K562 (cell line): Measurements from ENCODE around the gene USP37. TPM values are rescaled to one million over a fixed set of nuclear protein-coding genes. Genes with fewer than 3 reads are reported as not detected.
A peak's percentile ranks its signal among the peaks of the same experiment; 100 is the strongest.

ENCODE experiments used
- ATAC-seq: fragments of 200-7000 bp; cut with Tn5 transposase; 3 replicates; pipeline ENCODE4 v1.9.1; 2020; ENCODE audit warnings: moderate library complexity
- BruUV-seq: library from RNA; stranded (reverse); fragments of 400-500 nt; replicated peaks from 2 replicates; lab custom pipeline; 2021; lab: Mats Ljungman, UMichigan
- CTCF ChIA-PET: fragments of 300-600 bp; formaldehyde crosslinking; extraction: SDS; loops from one replicate; lab custom pipeline; 2021; ENCODE audit warnings: low intra/inter-chr PET ratio; lab: Yijun Ruan, JAX
- POLR2A ChIA-PET: fragments of 300-600, 350-650 bp; sonication (Branson Sonifier 250); formaldehyde crosslinking; extraction: SDS; loops from one replicate; lab custom pipeline; 2021; ENCODE audit warnings: antibody characterized with exemption, inconsistent platforms; lab: Yijun Ruan, JAX
- DNase-seq, 4 experiments: peaks; one replicate each; pipeline versions ENCODE4 v3.0.0 to v3.0.0-alpha.2; 2011 to 2018; ENCODE audit warnings: low spot score in 3 of 4, mixed read lengths in 3 of 4; ENCODE audit errors: extremely low read depth in 1 of 4
- FAIRE-seq: peaks from 2 replicates; lab custom pipeline; 2011; peaks lifted over from hg19 to GRCh38; lab: Jason Lieb, UNC
- H2AFZ ChIP-seq: 2 replicates; pipeline ENCODE4 v1.6.0; 2011; ENCODE audit warnings: low read depth, low read length, control low read depth, inconsistent platforms
- H3K27ac ChIP-seq: fragments of 200-600 bp; 3 replicates; pipeline ENCODE4 v1.8.0; 2011; ENCODE audit warnings: low read depth, mild to moderate bottlenecking, control low read depth, inconsistent platforms, low read length, moderate library complexity, mixed read lengths; ENCODE audit errors: extremely low read depth
- H3K27me3 ChIP-seq, 2 experiments: fragments of 300-600 bp in 1 of 2; 2 replicates in 1 of 2; 3 replicates in 1 of 2; pipeline versions ENCODE4 v1.6.0 to v1.8.0; 2011; ENCODE audit warnings: inconsistent platforms in 2 of 2, low read length in 2 of 2, mild to moderate bottlenecking in 1 of 2, mixed read lengths in 1 of 2, moderate library complexity in 1 of 2; ENCODE audit not compliant: control insufficient read depth in 2 of 2, insufficient read depth in 2 of 2
- H3K36me3 ChIP-seq: fragments of 300-600 bp; 3 replicates; pipeline ENCODE4 v1.8.0; 2011; ENCODE audit warnings: mild to moderate bottlenecking, low read length, inconsistent platforms; ENCODE audit not compliant: control insufficient read depth, insufficient read depth
- H3K4me1 ChIP-seq, 2 experiments: fragments of 200-600 bp in 1 of 2; replicated peaks in 1 of 2; 2 replicates in 1 of 2; 3 replicates in 1 of 2; pipeline versions ENCODE4 v1.5.1 to v1.8.0; 2011; ENCODE audit warnings: inconsistent platforms in 2 of 2, low read length in 2 of 2, mild to moderate bottlenecking in 1 of 2, mixed read lengths in 1 of 2, moderate library complexity in 1 of 2; ENCODE audit not compliant: control insufficient read depth in 2 of 2, insufficient read depth in 2 of 2
- H3K4me2 ChIP-seq: 2 replicates; pipeline ENCODE4 v1.6.1; 2011; ENCODE audit warnings: low read length, control low read depth, inconsistent platforms, mixed read lengths; ENCODE audit not compliant: insufficient read depth
- H3K4me3 ChIP-seq: fragments of 200-600 bp; sonication (generic), shearing (Covaris generic); 2 replicates; pipeline ENCODE4 v1.5.1; 2016; ENCODE audit warnings: control low read depth, inconsistent platforms
- H3K79me2 ChIP-seq: fragments of 200-600 bp; 3 replicates; pipeline ENCODE4 v1.8.0; 2011; ENCODE audit warnings: low read length, inconsistent platforms; ENCODE audit not compliant: control insufficient read depth, insufficient read depth
- H3K9ac ChIP-seq, 2 experiments: 2 replicates each; pipeline versions ENCODE4 v1.6.0 to v1.6.1; 2011; ENCODE audit warnings: low read depth in 2 of 2, low read length in 2 of 2, control low read depth in 1 of 2, inconsistent platforms in 1 of 2, mild to moderate bottlenecking in 1 of 2, mixed read lengths in 1 of 2; ENCODE audit not compliant: insufficient read depth in 1 of 2
- H3K9me1 ChIP-seq: one replicate; pipeline ENCODE4 v1.6.0; 2011; ENCODE audit warnings: inconsistent platforms, mild to moderate bottlenecking, low read length, moderate library complexity; ENCODE audit not compliant: control insufficient read depth, insufficient read depth
- H3K9me3 ChIP-seq: replicated peaks from 2 replicates; pipeline ENCODE4 v1.5.1; 2011; ENCODE audit warnings: low read depth, low read length, inconsistent platforms; ENCODE audit not compliant: control insufficient read depth, insufficient read depth
- H4K20me1 ChIP-seq: replicated peaks from 2 replicates; pipeline ENCODE4 v1.6.1; 2011; ENCODE audit warnings: low read length, inconsistent platforms, mixed read lengths; ENCODE audit not compliant: control insufficient read depth, insufficient read depth
- ADNP ChIP-seq: fragments of 200-800 bp; sonication (Bioruptor generic); IDR thresholded peaks from 2 replicates; pipeline ENCODE4 v1.6.1; 2016; ENCODE audit warnings: missing genetic modification characterization, missing compliant biosample characterization
- CBX5 ChIP-seq: IDR thresholded peaks from 2 replicates; pipeline ENCODE4 v1.6.1; 2014; ENCODE audit warnings: low read depth, borderline replicate concordance
- ELF4 ChIP-seq: fragments of 450-650 bp; formaldehyde crosslinking; IDR thresholded peaks from 2 replicates; pipeline ENCODE4 v1.4.0; 2022; ENCODE audit warnings: missing genetic modification characterization
- ESRRA ChIP-seq: fragments of 450-650 bp; IDR thresholded peaks from 2 replicates; pipeline ENCODE4 v1.6.1; 2014; ENCODE audit warnings: low read depth, mild to moderate bottlenecking, moderate library complexity, borderline replicate concordance
- ETV1 ChIP-seq: fragments of 450-650 bp; conservative IDR thresholded peaks from 2 replicates; pipeline ENCODE4 v1.6.1; 2016; ENCODE audit warnings: missing genetic modification characterization, control low read depth, low read depth, missing compliant biosample characterization
- FOXJ2 ChIP-seq: fragments of 200-800 bp; sonication (Bioruptor generic); IDR thresholded peaks from 2 replicates; pipeline ENCODE4 v1.6.1; 2016; ENCODE audit warnings: missing genetic modification characterization, missing compliant biosample characterization
- GABPB2 ChIP-seq: fragments of 250-450 bp; sonication (Bioruptor Pico); conservative IDR thresholded peaks from 2 replicates; pipeline ENCODE4 v1.5.1; 2021; ENCODE audit warnings: mild to moderate bottlenecking
- NR1H2 ChIP-seq: sonication (generic); formaldehyde crosslinking; IDR thresholded peaks from 2 replicates; pipeline ENCODE4 v1.4.0; 2020; ENCODE audit warnings: mild to moderate bottlenecking, missing genetic modification reagents
- TCF7L2 ChIP-seq: fragments of 150-350 bp; IDR thresholded peaks from 2 replicates; pipeline ENCODE4 v1.6.1; 2016; ENCODE audit warnings: low read depth, mild to moderate bottlenecking, low read length, moderate library complexity
- ZNF583 ChIP-seq: fragments of 250-450 bp; sonication (Bioruptor Pico); IDR thresholded peaks from 2 replicates; pipeline ENCODE4 v1.4.0; 2020
- WGBS: fragments of 100-300 bp; shearing (Covaris generic); methylation state at CpG from one replicate; pipeline ENCODE4 v1.1.6; 2016; ENCODE audit warnings: low coverage, mixed read lengths; ENCODE audit not compliant: insufficient coverage; ENCODE audit errors: missing lambda C conversion rate; 5-methylcytosine and 5-hydroxymethylcytosine counted together
- in situ Hi-C: fragments of 300-500 bp; cut with MboI; formaldehyde crosslinking; loops from 4 replicates; pipeline ENCODE4 v1.15.0; 2018; ENCODE audit warnings: inconsistent platforms, mixed read lengths
- intact Hi-C: fragments of 100-400 bp; cut with micrococcal nuclease; formaldehyde crosslinking; loops from 2 replicates; pipeline ENCODE4 v1.14.2; 2022
- polyA plus RNA-seq, 8 experiments: library from polyadenylated mRNA; depleted of rRNA in 4 of 8; stranded (reverse) in 5 of 8; unstranded in 3 of 8; fragments of >200 nt; fragmentation: Nextera tagmentation in 2 of 8; fragmentation: Illumina TruSeq in 1 of 8; extraction: Ambion mirVana in 2 of 8; extraction: Trizol in 1 of 8; gene quantifications; 2 replicates each; pipeline versions ENCODE4 v1.2.1 to v1.2.3, GENCODE V29; 2011 to 2014; ENCODE audit warnings: inconsistent platforms in 1 of 8, missing spikeins in 1 of 8
- total RNA-seq, 7 experiments: library from RNA; depleted of rRNA in 6 of 7; stranded (reverse); fragments of >200 nt in 6 of 7; fragmentation: Illumina TruSeq in 2 of 7; extraction: Trizol in 2 of 7; gene quantifications; 2 replicates each; pipeline versions ENCODE4 v1.2.1 to v1.2.3, GENCODE V29; 2011 to 2021; ENCODE audit warnings: low replicate concordance in 1 of 7
- TF ChIP-seq, protein P1 (sequence below), 2 experiments: fragments of 450-650 bp in 1 of 2; sonication (generic) in 1 of 2; formaldehyde crosslinking in 1 of 2; IDR thresholded peaks in 1 of 2; conservative IDR thresholded peaks in 1 of 2; 2 replicates each; pipeline versions ENCODE4 v1.6.1 to v1.8.1; 2016 to 2023; ENCODE audit warnings: mild to moderate bottlenecking in 2 of 2, moderate library complexity in 2 of 2, inconsistent platforms in 1 of 2, missing genetic modification reagents in 1 of 2
- TF ChIP-seq, protein P2 (sequence below): fragments of 250-450 bp; sonication (Bioruptor Pico); IDR thresholded peaks from 2 replicates; pipeline ENCODE4 v1.4.0; 2020; ENCODE audit warnings: mild to moderate bottlenecking, moderate library complexity
- TF ChIP-seq, protein P3 (sequence below): fragments of 450-650 bp; formaldehyde crosslinking; IDR thresholded peaks from 2 replicates; pipeline ENCODE4 v1.4.0; 2020; ENCODE audit warnings: mild to moderate bottlenecking

Gene USP37
- total and polyA plus RNA-seq, 9 of the 15 experiments (the other 6 are each of a cell fraction or from before 2014, with no cell fraction given) = 2.0 to 14.2 (median 8.5) TPM

DNA sequence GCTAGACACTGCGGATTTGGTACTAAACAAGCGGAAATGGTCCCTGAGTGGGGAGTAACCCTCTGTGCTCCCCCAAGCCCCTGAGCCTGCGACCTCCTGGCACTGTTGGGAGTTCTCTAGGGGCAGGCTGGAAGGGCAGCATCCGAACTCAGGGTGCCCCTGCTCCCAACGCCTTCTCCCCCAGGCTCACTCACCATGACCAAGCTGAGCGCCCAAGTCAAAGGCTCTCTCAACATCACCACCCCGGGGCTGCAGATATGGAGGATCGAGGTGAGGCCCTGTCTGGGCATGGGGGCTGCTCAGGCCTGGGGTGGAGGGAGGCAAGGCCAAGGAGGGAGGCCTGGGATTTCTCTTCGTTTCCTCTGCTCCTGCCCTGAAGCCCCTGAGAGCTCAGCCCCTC lies 144.6 kb downstream of the USP37 start:
- Histone ChIP-seq H3K4me3 (no peak overlapping the region), H3K9me3 (no peaks in the 10 kb centered on the region), H2AFZ (peak overlapping the region; percentile 45; the same call in 1 of the 2 replicates), H3K36me3 (no peaks in the 10 kb centered on the region), H3K79me2 (no peaks in the 10 kb centered on the region), H3K27me3 (no peaks in the 10 kb centered on the region), H4K20me1 (no peaks in the 10 kb centered on the region), H3K4me2 (no peak overlapping the region), H3K9me1 (no peaks in the 10 kb centered on the region), H3K4me1 (peaks cover 37 to 68% of the 10 kb centered on the region in 2 experiments; a peak in 4 of 5 replicates), H3K27ac (peak overlapping the region; percentile 72; the same call in 2 of the 3 replicates), H3K9ac (peak overlapping the region in 1 of 2 experiments; percentile 76; a peak in 2 of 4 replicates)
- DNase-seq (no peak), FAIRE-seq (no peak), ATAC-seq (no peak)
- POLR2A ChIA-PET = interaction anchor here (1.0 kb wide), 1 partner anchor 300 kb away, joined by 3 read pairs; no protein-coding TSS in a partner anchor
- intact Hi-C loops (no loop called here), in situ Hi-C loops (no loop called here)
- WGBS = 61% methylated on average over 5 of the region's 9 CpGs
- BruUV-seq = no TSS peak
- CTCF ChIA-PET = no interaction called here
- TF ChIP-seq, protein P1, sequence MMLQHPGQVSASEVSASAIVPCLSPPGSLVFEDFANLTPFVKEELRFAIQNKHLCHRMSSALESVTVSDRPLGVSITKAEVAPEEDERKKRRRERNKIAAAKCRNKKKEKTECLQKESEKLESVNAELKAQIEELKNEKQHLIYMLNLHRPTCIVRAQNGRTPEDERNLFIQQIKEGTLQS (IDR thresholded peaks at IDR 0.05) = no peak
- TF ChIP-seq, protein P1 (CRISPR knock-in tag; conservative IDR thresholded peaks at IDR 0.05) = no peak
- TF ChIP-seq FOXJ2 (tag) (no peak), ADNP (tag) (no peak), CBX5 (no peak), ESRRA (no peak), GABPB2 (no peak), NR1H2 (CRISPR knock-in tag) (no peak), ELF4 (no peak), ZNF583 (CRISPR knock-in tag) (no peak), ETV1 (tag) (no peak), TCF7L2 (no peak)
- TF ChIP-seq, protein P2, sequence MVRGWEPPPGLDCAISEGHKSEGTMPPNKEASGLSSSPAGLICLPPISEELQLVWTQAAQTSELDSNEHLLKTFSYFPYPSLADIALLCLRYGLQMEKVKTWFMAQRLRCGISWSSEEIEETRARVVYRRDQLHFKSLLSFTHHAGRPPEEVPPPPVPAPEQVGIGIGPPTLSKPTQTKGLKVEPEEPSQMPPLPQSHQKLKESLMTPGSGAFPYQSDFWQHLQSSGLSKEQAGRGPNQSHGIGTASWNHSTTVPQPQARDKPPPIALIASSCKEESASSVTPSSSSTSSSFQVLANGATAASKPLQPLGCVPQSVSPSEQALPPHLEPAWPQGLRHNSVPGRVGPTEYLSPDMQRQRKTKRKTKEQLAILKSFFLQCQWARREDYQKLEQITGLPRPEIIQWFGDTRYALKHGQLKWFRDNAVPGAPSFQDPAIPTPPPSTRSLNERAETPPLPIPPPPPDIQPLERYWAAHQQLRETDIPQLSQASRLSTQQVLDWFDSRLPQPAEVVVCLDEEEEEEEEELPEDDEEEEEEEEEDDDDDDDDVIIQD (CRISPR knock-in tag) = no peak
- TF ChIP-seq, protein P3, sequence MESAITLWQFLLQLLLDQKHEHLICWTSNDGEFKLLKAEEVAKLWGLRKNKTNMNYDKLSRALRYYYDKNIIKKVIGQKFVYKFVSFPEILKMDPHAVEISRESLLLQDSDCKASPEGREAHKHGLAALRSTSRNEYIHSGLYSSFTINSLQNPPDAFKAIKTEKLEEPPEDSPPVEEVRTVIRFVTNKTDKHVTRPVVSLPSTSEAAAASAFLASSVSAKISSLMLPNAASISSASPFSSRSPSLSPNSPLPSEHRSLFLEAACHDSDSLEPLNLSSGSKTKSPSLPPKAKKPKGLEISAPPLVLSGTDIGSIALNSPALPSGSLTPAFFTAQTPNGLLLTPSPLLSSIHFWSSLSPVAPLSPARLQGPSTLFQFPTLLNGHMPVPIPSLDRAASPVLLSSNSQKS (CRISPR knock-in tag) = no peak
